Activated T-cell treated with anti-CD3 and anti-CD28 coated beads, Interleukin-2, amount 50 U/mL, for 4 hours (primary cell): Measurements from ENCODE around the gene RBFOX1. TPM values are rescaled to one million over a fixed set of nuclear protein-coding genes. Genes with fewer than 3 reads are reported as not detected.

ENCODE experiments used
- ATAC-seq, 2 donors: fragments of 200-7000 bp; cut with Tn5 transposase; one replicate each; pipeline ENCODE4 v1.10.0; 2021
- DNase-seq: peaks from one replicate; pipeline ENCODE4 v3.0.0-alpha.2; 2020
- H3K27me3 Mint-ChIP-seq: one replicate; pipeline ENCODE4 v1.8.0; 2021; ENCODE audit warnings: low read depth, mixed read lengths
- H3K36me3 Mint-ChIP-seq: one replicate; pipeline ENCODE4 v1.8.0; 2022; ENCODE audit warnings: mixed read lengths; ENCODE audit not compliant: insufficient read depth
- H3K4me1 Mint-ChIP-seq: one replicate; pipeline ENCODE4 v1.8.0; 2021; ENCODE audit warnings: low read depth, mixed read lengths
- H3K4me3 Mint-ChIP-seq: one replicate; pipeline ENCODE4 v1.8.0; 2021; ENCODE audit warnings: mild to moderate bottlenecking, moderate library complexity, mixed read lengths
- H3K9me3 Mint-ChIP-seq: one replicate; pipeline ENCODE4 v1.8.0; 2021; ENCODE audit warnings: mixed read lengths
- total RNA-seq, 3 donors: library from RNA; stranded (reverse); gene quantifications; one replicate each; pipeline ENCODE4 v1.2.1, GENCODE V29; 2021

Gene RBFOX1
- total RNA-seq, 3 donors from 2014 or later, result not detected

DNA sequence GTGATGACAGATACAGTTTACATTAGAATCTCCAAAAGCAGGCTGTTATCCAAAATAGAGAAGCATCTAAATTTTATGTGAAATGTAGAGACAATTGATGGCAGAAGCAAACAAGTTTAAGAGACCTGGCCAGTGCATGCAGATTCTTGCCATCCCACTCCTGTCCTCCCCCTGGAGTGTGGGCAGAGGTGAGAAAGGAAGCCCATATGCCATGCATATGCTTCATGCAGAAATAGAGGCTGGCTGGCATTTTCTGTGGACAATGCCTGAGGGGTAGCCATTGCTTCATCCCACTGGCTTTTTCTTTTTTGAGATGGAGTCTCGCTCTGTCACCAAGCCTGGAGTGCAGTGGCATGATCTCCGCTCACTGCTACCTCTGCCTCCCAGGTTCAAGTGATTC, 382.1 kb downstream of the RBFOX1 start:
- DNase-seq, result no peak
- no peaks in the 10 kb centered on the region for H3K36me3 Mint-ChIP-seq
- H3K9me3 Mint-ChIP-seq, result peaks cover 10% of the 10 kb centered on the region
- no peak overlapping the region for H3K4me3 Mint-ChIP-seq
- no peaks in the 10 kb centered on the region for H3K27me3 Mint-ChIP-seq
- no peak for ATAC-seq
- no peaks in the 10 kb centered on the region for H3K4me1 Mint-ChIP-seq

DNA sequence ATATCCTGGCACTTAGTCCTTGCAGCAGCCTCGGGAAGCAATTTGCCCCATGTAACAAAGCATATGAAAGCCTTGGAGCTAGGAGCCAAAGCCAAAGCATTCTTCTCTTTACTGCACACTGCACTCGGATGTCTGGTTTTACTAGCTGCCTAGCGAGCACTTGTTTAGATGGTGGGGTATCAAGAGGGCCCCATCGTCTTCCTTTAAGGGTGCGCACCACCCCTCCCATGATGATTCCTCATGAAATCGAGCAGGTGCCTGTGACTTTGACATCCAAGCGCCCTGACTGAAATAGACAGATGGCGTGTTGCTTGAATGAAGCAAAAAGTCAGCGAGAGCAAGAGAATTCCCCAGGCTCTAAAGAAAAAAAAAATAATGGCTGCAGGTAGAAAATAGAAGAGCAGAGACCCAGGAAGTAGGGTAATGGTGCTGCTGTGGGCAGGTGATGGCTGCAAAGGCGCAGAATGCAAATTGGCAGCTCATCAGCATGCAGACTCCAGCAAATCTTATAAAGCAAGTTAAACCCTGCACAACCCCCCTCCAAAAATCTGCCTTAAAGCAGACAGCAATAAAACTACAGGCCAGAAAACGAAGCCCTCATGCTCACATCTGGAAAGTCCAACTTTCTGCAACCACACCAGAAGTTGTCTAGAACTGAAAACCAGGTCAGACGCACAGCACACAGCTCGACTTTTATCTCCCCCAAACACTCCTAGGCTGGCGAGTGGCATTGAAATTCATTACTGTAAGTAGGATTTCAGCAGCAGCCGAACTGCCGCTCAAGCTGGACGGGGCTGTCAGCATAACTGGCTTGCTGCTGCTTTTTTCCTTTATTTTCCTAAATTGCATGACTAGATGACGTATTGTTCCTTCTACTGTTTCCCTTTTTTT, 384.3 kb downstream of the RBFOX1 start:
- ATAC-seq, result no peak
- DNase-seq, result no peak
- Mint-ChIP-seq H3K9me3 (peaks cover 14% of the 10 kb centered on the region), H3K4me3 (no peak overlapping the region), H3K4me1 (no peaks in the 10 kb centered on the region), H3K36me3 (no peaks in the 10 kb centered on the region), H3K27me3 (no peaks in the 10 kb centered on the region)

DNA sequence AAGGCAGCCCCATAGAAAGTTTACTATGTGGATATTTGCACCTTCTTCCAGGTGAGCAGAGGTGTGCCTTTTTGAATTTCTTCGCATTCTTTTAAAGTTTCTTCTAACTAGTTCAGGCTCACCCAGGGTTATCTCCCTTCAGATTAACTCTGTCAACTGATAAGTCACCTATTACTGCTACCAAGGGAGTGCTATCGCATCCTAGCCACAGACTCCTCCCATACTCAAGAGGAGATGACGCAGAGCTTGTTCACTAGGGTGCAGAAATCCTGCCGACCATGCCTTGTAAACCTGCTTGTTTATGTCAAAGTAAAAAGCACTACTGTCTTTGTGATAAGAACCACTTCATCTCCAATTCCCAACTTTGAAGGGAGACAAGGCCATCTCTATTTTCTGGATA, 390.1 kb downstream of the RBFOX1 start:
- no peak overlapping the region for H3K4me3 Mint-ChIP-seq
- DNase-seq, result no peak
- H3K4me1 Mint-ChIP-seq, result no peaks in the 10 kb centered on the region
- no peak for ATAC-seq
- H3K36me3 Mint-ChIP-seq, result no peaks in the 10 kb centered on the region
- peaks cover 23% of the 10 kb centered on the region for H3K9me3 Mint-ChIP-seq
- no peaks in the 10 kb centered on the region for H3K27me3 Mint-ChIP-seq

DNA sequence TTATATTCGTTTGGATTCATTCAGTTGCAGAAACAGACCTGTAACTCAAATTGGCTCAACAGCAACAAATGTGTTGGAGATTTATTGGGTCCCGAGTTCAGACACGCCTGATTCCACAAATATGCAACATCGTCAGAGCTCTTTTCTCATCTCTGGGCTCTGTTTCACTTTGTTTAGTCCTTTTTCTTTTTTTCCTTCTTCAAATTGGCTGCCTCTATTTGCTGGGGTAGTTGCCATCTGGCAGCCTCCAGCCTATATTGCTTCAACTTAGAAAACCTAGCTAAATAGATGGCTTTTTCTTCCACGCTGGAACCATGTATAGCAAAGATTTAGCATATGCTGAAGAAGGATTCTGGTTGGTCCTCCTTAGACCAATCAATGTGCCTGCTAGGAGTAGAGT, 398.5 kb downstream of the RBFOX1 start:
- Mint-ChIP-seq H3K9me3 (peaks cover 11% of the 10 kb centered on the region), H3K4me1 (no peaks in the 10 kb centered on the region), H3K4me3 (no peak overlapping the region), H3K27me3 (no peaks in the 10 kb centered on the region), H3K36me3 (no peaks in the 10 kb centered on the region)
- DNase-seq, result no peak
- no peak for ATAC-seq

DNA sequence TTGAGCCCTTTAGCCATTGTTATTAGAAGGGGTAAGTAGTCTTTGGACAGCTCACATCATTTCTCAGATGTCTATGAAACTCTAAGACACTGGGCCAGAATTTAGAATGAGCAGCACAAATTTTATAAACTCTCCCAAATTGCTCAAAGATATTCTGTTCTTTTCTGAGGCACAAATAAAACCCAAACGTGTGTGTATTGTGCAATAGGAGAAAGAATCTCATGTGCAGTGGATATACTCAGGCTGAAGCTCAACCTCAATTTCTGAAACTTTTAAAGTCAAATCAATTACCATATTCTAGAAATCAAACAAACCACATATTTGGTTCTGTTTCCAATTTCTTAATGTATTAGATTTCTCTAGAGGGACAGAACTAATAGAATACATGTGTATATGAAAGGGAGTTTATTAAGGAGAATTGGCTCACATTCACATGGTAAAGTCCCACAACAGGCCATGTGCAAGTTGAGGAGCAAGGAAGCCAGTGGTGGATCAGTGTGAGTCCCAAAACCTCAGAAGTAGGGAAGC, 403.6 kb downstream of the RBFOX1 start:
- Mint-ChIP-seq H3K4me3 (no peak overlapping the region), H3K27me3 (no peaks in the 10 kb centered on the region), H3K36me3 (no peaks in the 10 kb centered on the region), H3K9me3 (peaks cover 21% of the 10 kb centered on the region), H3K4me1 (no peaks in the 10 kb centered on the region)
- no peak for DNase-seq
- ATAC-seq, result no peak

DNA sequence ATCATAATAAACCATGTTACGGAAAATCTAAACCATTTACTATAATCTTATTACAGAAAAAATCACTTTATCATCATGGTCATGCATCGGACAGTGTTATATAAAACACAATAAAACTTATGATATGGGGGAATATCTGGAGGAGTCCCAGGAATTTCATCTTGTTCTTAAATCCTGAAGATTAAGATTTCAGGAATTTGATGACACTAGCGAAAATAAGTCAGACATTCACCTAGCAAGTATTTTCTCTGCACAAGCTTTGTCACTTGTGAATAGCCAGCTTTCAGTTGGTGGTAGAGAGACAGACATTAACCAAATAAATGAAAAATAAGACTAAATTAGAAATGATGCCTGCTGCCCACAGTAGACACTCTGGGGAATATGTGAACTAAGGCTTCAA, 410.0 kb downstream of the RBFOX1 start:
- Mint-ChIP-seq H3K4me3 (no peak overlapping the region), H3K9me3 (peaks cover 16% of the 10 kb centered on the region), H3K36me3 (no peaks in the 10 kb centered on the region), H3K4me1 (no peaks in the 10 kb centered on the region), H3K27me3 (no peaks in the 10 kb centered on the region)
- ATAC-seq (no peak), DNase-seq (no peak)

DNA sequence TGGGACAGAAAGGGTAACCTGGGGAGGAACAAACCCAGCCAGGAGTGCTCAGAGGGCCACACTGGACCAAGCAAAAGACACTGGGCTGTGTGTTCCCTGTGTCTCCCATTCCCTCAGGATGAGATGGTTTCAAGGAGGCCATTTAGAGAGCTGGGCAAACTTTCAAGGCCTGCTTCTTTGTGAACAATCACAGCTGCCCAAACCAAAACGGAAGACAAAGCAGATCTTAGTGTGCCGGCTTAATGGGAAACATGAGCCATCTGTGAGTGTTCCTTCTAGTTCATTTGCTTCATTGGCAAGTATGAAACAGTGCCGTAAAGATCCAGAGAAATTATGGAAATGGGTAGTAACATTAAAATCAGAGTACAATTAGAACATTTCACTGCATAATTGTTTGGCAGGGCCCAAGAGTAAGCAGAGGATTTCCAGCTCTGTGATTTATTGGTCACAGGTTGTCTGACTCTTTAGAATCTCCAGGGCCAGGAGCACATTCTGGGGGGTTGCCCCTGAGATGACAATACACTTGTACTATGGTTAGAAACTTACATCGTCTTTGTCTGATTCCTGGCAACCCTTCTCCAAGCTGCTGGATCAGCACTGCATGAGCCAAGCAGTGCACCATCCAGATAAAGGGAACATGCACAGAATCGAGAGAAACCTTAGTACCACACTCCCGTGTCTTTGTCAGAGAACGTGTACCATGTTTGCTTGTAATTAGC, 412.1 kb downstream of the RBFOX1 start:
- Mint-ChIP-seq H3K4me3 (no peak overlapping the region), H3K9me3 (peaks cover 13% of the 10 kb centered on the region), H3K27me3 (no peaks in the 10 kb centered on the region), H3K36me3 (no peaks in the 10 kb centered on the region), H3K4me1 (no peaks in the 10 kb centered on the region)
- ATAC-seq (no peak), DNase-seq (no peak)

DNA sequence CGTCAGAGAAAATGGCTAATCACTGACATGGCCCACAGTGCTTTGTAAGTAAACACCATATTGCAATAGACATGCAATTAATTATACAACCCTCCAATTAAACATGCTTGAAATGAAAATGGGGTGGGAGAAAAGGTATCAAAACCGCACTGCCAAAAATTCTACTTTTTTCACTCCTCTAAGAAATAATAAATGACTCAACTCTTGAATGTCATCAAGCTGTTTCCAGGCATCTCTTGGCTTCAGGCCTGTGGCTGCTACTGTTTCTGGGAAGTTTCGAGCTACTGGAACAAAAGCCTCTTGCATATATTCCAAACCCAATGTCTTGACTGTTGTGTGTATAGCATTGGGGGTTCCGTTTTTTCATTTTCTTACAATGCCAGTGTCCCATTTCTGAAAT, 412.6 kb downstream of the RBFOX1 start:
- DNase-seq (no peak), ATAC-seq (no peak)
- H3K4me1 Mint-ChIP-seq, result no peaks in the 10 kb centered on the region
- H3K27me3 Mint-ChIP-seq, result no peaks in the 10 kb centered on the region
- H3K36me3 Mint-ChIP-seq, result no peaks in the 10 kb centered on the region
- H3K4me3 Mint-ChIP-seq, result no peak overlapping the region
- peaks cover 13% of the 10 kb centered on the region for H3K9me3 Mint-ChIP-seq

DNA sequence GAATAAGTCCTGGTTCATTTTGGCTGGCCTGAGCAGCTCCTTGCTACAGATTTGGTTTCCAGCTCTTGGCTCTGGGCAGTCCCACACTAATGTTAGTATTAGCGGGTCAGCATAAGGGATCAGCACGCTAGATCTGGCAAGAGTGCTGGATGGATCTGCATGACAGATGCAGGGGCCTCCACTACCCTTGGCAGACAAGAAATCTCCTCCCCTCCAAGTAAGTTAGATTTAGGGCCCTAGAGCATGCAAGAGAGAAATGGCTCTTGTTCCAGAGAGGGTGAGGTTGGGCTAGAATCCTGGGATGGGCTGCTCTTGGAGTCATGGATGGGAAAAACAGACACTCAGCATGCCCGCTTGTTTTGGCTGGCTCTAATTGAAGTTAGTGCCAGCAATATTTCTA, 414.3 kb downstream of the RBFOX1 start:
- Mint-ChIP-seq H3K27me3 (no peaks in the 10 kb centered on the region), H3K4me1 (no peaks in the 10 kb centered on the region), H3K9me3 (peaks cover 13% of the 10 kb centered on the region), H3K4me3 (no peak overlapping the region), H3K36me3 (no peaks in the 10 kb centered on the region)
- ATAC-seq, result no peak
- no peak for DNase-seq

DNA sequence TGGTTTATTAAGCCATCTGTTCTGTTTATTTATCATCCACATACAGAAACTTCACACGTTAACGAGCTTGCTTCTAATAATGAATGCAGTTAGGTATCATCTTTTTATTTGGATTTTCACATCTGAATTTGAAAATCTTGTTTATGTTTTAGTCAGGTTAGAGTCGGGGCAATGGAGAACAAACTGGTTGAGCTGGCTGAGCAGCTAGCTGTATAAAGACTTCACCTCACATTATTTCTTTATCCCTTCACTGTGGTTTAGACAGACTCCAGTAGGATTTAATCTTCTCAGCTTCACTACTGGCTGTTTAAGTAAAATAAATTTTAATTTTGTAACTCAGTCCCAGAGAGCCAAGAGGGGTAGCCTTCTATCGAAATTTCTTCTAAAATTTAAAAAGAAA, 415.9 kb downstream of the RBFOX1 start:
- no peak for DNase-seq
- Mint-ChIP-seq H3K27me3 (no peaks in the 10 kb centered on the region), H3K4me3 (no peak overlapping the region), H3K36me3 (no peaks in the 10 kb centered on the region), H3K4me1 (no peaks in the 10 kb centered on the region), H3K9me3 (peaks cover 10% of the 10 kb centered on the region)
- no peak for ATAC-seq

DNA sequence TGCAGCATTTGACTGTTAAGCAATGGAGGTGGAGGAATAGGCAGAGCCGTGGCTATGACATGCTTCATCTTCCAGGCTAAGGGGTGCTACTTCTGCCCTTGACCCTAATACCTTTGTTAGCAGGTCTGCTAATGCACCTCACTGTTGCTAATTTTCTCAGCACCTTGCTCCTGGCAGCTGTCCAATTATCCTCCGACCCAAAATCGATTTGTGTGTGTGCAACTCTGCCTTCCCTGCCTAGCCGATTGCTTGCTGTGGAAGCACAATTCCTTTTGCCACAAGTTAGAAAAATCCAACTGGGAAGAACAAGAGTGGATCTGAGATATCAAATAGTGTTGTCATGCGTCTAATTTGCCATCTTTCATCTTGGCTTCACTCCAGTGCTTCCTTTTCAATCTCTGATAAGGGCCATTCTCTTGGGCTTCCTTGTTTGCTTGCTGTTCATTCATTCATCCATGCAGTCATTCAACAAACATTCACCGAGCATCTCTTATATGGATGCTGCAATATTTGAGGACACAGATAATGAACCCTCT, 422.8 kb downstream of the RBFOX1 start:
- Mint-ChIP-seq H3K4me3 (no peak overlapping the region), H3K4me1 (no peaks in the 10 kb centered on the region), H3K9me3 (peaks cover 6% of the 10 kb centered on the region), H3K27me3 (no peaks in the 10 kb centered on the region), H3K36me3 (no peaks in the 10 kb centered on the region)
- ATAC-seq (no peak), DNase-seq (no peak)
